Inferior parietal cortex (tissue), 1 donor: Measurements from ENCODE around the gene BTG1.
"Not testable (repeated sequence)": the region's sequence is repeated elsewhere in the genome, so short reads cannot be mapped to it uniquely, and the experiment has no call there.

Experiments
- DNase-seq: peaks from one replicate; pipeline ENCODE4 v3.0.0-alpha.2; 2016; ENCODE audit errors: extremely low spot score

BTG1 gene

DNA sequence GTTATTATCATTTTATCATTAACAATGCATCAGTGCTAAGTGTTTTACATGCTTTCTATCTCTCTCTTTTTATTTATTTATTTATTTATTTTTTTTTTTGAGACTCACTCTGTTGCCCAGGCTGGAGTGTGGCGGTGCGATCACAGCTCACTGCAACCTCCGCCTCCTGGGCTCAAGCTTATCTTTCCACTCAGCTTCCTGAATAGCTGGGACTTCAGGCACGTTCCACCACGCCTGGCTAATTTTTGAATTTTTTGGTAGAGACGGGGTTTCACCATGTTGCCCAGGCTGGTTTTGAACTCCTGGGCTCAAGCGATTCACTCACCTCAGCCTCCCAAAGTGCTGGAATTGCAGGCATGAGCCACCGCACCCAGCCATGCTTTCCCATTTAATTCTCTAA lies 3.9 kb upstream of the BTG1 start:
- no peak for DNase-seq

DNA sequence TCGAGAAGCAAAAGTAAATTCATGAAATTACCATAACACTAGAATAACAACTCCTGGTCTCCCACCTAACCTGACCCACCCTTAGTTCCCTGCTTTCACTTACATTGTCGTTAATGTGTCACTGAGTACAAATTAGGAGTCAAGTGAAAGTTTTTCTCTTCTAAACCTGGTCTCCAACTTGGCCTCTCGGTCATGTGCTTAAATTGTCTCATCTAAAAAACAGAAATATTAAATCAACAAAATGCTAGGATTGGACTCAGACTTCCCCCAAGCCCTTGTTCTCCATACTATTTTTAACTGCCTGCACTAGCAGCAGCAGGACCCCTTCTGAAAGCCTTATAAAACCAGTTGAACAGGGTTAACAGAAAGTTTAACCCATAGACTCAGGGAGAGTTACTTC lies 1.8 kb upstream of the BTG1 start:
- DNase-seq: no peak

DNA sequence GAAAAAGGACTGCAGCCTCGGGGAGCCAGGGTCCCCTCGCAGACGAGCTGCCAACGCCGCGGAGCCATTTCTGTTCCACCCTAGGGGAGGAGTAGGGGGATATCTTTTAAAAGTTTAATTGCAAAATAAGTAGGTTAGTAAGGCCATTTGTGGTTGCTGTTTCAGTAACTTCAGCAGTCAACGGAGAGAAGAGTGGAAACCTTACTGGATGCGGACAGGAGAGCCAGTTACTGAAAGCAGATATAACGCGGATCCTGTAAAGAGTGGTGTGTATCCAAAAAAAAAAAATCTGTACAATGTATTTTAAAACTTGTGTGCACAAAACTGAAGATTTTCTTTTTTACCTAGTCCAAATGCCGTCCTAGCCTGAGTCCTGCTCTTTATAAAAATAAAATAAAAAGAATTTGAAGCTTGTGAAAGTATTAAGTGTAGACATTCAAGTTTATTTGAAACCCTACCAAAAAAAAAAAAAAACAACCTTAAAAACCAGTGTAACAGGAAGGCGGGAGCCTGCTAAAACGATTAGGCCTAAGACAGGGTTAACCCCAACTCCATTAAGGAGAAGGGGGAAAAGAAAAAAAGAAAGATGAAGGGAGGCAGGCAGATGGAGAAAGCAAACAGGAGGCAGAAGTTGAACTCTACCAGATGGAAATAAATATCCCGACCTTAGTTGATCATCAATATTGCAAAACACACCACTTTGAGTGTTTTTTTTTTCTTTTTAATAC lies 1.0 kb upstream of the BTG1 start:
- DNase-seq: no peak

GRCh38 chr12:92145481-92145730 lies 240 bp downstream of the BTG1 start:
- DNase-seq: no peak

GRCh38 chr12:92144631-92145480 lies 790 bp downstream of the BTG1 start:
- DNase-seq: peak; percentile 35

- peak; percentile 76 for DNase-seq
Measured at GRCh38 chr12:92143686-92144630, 1.7 kb downstream of the BTG1 start.

- DNase-seq: no peak
Measured at GRCh38 chr12:92143258-92143657, 2.4 kb downstream of the BTG1 start.

DNA sequence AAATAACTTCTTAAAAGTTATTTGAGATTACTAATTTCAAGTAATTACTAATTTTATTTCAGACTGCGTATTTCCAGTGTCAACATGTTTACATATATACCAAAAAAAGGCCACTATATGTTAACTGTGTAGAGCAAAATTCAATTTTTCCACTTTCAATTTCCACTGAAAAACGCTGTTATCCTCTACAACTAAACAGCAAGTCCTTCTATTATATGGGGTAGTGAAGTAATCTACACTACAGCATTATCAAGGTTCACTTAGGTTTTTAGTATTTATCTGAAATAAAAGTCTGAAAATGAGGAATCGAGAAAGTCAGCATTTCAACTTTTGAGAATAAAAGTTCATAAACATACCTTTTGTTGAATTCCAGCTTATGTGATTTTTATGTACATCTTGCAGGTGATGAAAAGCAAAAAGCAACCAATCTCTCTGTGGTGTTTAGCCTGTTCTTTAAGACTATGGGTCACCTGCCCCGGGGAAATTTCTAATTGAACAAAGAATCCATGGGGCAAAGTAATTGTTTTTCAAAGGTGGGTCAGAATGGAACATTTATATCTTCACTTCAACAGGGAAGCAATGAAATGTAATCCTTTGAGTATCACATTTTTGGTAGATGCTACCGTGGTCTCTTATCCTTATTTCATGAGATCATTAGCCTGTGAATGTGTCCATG lies 3.3 kb downstream of the BTG1 start:
- DNase-seq: no peak

- no peak for DNase-seq
Measured at GRCh38 chr12:92141591-92142121, 4.0 kb downstream of the BTG1 start.

- DNase-seq: peak; percentile 20
Measured at GRCh38 chr12:92140896-92141536, 4.6 kb downstream of the BTG1 start.

DNA sequence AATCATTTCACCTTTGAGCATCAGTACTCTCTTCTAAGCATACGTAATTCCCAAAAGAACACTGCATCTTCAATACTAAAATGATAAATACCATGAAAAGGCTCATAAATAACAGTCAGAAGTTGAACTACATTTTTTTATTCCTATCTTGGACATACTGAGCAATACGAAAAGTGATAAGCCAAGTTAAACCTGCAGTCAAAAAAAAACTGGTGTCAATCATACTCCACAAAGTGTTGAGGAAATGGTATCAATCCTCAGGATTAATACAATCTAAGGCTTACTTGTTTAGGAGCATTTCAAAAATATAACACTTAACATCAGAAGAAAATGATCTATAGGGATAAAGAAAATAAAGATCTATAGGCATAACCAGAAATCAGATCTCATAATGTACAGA lies 5.5 kb downstream of the BTG1 start:
- DNase-seq: no peak

DNA sequence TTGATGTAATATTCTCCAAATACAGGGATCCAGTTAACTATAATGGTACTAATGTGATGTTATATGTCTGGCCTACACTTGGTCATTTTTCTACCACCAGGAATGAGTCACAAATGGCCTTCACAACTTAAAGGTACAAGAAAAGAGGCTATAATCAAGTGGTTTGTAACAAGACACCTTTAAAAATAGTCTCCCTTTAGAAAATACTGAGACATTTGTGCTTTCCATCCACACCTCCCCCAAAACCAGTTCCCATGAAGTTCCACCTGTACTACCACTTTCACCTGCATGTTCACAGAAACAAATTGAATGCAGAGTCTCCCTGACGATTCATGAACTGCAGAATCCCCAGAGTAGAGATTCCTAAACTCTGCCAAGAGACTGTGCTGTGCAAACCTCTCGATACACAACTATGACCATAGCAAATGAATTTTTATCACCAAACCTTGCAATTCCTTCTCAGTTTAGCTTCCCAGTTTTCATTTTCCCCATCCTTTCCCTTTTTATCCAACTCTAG lies 6.0 kb downstream of the BTG1 start:
- DNase-seq: peak; percentile 17

DNA sequence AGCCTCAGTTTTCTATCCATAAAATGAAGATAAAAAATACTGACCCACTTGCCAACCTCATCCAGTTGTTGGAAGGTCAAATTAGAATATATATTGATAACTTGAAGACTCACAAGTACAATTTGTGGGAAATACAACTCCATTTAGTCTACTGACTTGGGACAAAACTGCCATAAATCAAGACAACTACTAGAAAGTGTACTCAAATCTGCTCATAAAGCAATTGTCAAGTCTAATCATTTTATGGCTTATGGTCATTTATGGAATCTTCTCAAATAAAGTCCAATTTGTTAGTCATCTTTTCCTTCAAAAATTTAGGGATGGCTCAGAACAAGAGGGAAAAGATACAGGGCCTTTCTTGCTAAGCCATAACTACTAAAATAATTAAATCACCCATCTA lies 7.0 kb downstream of the BTG1 start:
- no peak for DNase-seq

GRCh38 chr12:92138144-92138543 lies 7.5 kb downstream of the BTG1 start:
- DNase-seq: peak; percentile 9

DNA sequence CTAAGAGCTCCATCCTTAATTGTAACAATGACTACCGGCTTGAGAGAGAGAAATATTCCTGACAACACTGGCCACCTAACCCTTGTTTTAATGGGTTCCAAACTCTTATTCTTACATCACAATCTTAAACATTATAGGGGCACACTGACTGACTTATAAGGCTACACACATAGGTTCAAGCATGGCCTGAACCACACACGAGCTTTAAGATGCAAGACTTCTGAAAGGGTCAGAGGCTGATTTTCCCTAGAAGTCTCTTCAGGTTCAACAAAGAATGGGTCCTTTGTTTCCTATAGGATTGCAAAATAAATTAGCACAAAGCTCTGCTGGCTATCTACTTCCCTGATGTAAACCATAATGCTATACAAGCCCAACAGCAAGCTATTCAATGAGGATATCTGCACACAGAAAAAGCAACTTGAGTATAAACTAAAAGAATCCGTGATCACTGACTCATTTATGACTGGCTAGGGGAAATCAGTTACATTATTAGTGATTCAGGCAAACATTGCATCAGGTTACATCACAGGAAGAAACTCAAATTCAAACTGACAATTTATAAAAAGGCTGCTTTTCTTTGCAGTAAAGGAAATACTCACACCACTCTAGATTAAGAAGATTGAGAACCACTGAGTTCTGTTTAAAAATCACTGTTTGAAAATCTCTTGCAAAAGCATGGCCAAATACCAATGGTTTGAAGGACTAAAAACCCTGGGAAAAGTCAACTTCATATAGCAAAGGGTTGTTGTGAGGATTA lies 8.5 kb downstream of the BTG1 start:
- DNase-seq: peak; percentile 17

GRCh38 chr12:92136026-92136730 lies 9.5 kb downstream of the BTG1 start:
- DNase-seq: no peak

DNA sequence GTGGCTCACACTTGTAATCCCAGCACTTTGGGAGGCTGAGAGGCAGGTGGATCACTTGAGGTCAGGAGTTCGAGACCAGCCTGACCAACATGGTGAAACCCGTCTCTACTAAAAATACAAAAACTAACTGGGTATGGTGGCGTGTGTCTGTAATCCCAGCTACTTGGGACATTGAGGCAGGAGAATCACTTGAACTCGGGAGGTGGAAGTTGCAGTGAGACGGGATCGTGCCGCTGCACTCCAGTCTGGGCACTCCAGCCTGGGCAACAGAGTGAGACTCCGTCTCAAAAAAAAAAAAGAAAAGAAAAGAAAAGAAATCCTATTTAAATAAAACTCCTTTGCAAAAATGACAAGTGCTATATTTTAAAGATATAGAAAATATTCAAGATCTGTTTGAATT lies 10.1 kb downstream of the BTG1 start:
- not testable (repeated sequence) for DNase-seq

- DNase-seq: no peak
Measured at GRCh38 chr12:92134638-92135274, 10.9 kb downstream of the BTG1 start.
